ENCODE data around the gene METTL9.

GRCh38 chr16:21701271-21701670 lies 101.9 kb downstream of the METTL9 start:
- no peak for TF ChIP-seq RAD21 (IDR thresholded peaks at IDR 0.05; ENCODE audit: low read length)
- no peak for TF ChIP-seq CTCF (conservative IDR thresholded peaks at IDR 0.05; ENCODE audit: low read depth, low read length)
- no peak for TF ChIP-seq POLR2A (IDR thresholded peaks at IDR 0.05; ENCODE audit: low read depth, low read length)
- no peak for TF ChIP-seq MXI1 (IDR thresholded peaks at IDR 0.05; ENCODE audit: borderline replicate concordance, low read depth, low read length)
